Measurements from ENCODE around the gene PAK5.

PAK5 gene

DNA sequence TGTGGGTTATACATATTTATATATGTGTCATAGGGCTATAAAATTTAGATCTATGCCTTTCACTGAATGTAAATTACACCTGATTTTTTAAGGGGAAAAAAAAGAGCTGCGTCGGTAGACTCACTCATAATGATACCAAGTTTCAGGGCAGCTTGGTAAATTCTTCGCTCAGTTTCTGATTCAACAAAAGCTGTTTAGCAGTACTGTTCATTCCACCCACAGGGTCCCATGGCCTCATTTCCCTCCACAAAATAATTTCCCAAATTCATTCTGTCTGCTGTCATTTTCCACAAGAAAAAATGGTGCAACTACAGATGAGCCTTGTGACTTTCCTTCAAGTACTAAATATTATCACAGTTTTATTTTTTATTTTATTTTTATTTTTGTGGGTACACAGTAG, 63.7 kb downstream of the PAK5 start:
- Histone ChIP-seq H3K9me3 (replicated peaks; ENCODE audit: insufficient read depth, low read length) (no peaks in the 10 kb centered on the region), H3K9me2 (replicated peaks; ENCODE audit: insufficient read depth, low read length) (no peaks in the 10 kb centered on the region), H3K4me2 (ENCODE audit: low read depth, low read length) (no peak overlapping the region), H4K20me1 (ENCODE audit: insufficient read depth, low read length) (no peaks in the 10 kb centered on the region), H3K4me3 (ENCODE audit: low read length) (no peak overlapping the region), H3K27ac (ENCODE audit: low read length) (no peak overlapping the region), H2AFZ (ENCODE audit: low read length) (no peak overlapping the region), H3F3A (ENCODE audit: insufficient read depth, low read length) (no peaks in the 10 kb centered on the region), H3K9ac (ENCODE audit: low read length) (no peak overlapping the region), H3K79me2 (ENCODE audit: low read length) (no peaks in the 10 kb centered on the region), H3K36me3 (replicated peaks; ENCODE audit: insufficient read depth, low read length) (no peaks in the 10 kb centered on the region), H3K4me1 (ENCODE audit: low read length) (no peaks in the 10 kb centered on the region), H3K27me3 (replicated peaks; ENCODE audit: insufficient read depth, low read length) (no peaks in the 10 kb centered on the region)
- TF ChIP-seq, protein P1, sequence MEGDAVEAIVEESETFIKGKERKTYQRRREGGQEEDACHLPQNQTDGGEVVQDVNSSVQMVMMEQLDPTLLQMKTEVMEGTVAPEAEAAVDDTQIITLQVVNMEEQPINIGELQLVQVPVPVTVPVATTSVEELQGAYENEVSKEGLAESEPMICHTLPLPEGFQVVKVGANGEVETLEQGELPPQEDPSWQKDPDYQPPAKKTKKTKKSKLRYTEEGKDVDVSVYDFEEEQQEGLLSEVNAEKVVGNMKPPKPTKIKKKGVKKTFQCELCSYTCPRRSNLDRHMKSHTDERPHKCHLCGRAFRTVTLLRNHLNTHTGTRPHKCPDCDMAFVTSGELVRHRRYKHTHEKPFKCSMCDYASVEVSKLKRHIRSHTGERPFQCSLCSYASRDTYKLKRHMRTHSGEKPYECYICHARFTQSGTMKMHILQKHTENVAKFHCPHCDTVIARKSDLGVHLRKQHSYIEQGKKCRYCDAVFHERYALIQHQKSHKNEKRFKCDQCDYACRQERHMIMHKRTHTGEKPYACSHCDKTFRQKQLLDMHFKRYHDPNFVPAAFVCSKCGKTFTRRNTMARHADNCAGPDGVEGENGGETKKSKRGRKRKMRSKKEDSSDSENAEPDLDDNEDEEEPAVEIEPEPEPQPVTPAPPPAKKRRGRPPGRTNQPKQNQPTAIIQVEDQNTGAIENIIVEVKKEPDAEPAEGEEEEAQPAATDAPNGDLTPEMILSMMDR (IDR thresholded peaks at IDR 0.05; ENCODE audit: low read length): no peak
- no peak for TF ChIP-seq EZH2phosphoT487 (IDR thresholded peaks at IDR 0.05; ENCODE audit: low read length)
- TF ChIP-seq EZH2 (optimal IDR thresholded peaks at IDR 0.05; ENCODE audit: low read depth, low read length): no peak
- no peak for DNase-seq

GRCh38 chr20:9769954-9770353, 68.9 kb downstream of the PAK5 start:
- DNase-seq: no peak
- TF ChIP-seq EZH2 (optimal IDR thresholded peaks at IDR 0.05; ENCODE audit: low read depth, low read length) (no peak), EZH2phosphoT487 (IDR thresholded peaks at IDR 0.05; ENCODE audit: low read length) (no peak)
- TF ChIP-seq, protein P1 (IDR thresholded peaks at IDR 0.05; ENCODE audit: low read length): no peak
- no peaks in the 10 kb centered on the region for H3K9me3 ChIP-seq (replicated peaks; ENCODE audit: insufficient read depth, low read length)
- no peak overlapping the region for H3K4me3 ChIP-seq (ENCODE audit: low read length)
- no peak overlapping the region for H3K9ac ChIP-seq (ENCODE audit: low read length)
- no peaks in the 10 kb centered on the region for H3K79me2 ChIP-seq (ENCODE audit: low read length)
- H3K9me2 ChIP-seq (replicated peaks; ENCODE audit: insufficient read depth, low read length): no peaks in the 10 kb centered on the region
- no peaks in the 10 kb centered on the region for H3K36me3 ChIP-seq (replicated peaks; ENCODE audit: insufficient read depth, low read length)
- H3K27ac ChIP-seq (ENCODE audit: low read length): no peak overlapping the region
- no peak overlapping the region for H3K4me2 ChIP-seq (ENCODE audit: low read depth, low read length)
- no peak overlapping the region for H2AFZ ChIP-seq (ENCODE audit: low read length)
- no peaks in the 10 kb centered on the region for H3K4me1 ChIP-seq (ENCODE audit: low read length)
- no peaks in the 10 kb centered on the region for H4K20me1 ChIP-seq (ENCODE audit: insufficient read depth, low read length)
- H3F3A ChIP-seq (ENCODE audit: insufficient read depth, low read length): no peaks in the 10 kb centered on the region
- no peaks in the 10 kb centered on the region for H3K27me3 ChIP-seq (replicated peaks; ENCODE audit: insufficient read depth, low read length)

- no peak for DNase-seq
- no peaks in the 10 kb centered on the region for H3K79me2 ChIP-seq (ENCODE audit: low read length)
- no peak overlapping the region for H3K27ac ChIP-seq (ENCODE audit: low read length)
- no peak overlapping the region for H3K9ac ChIP-seq (ENCODE audit: low read length)
- H3F3A ChIP-seq (ENCODE audit: insufficient read depth, low read length): no peaks in the 10 kb centered on the region
- H3K9me2 ChIP-seq (replicated peaks; ENCODE audit: insufficient read depth, low read length): no peaks in the 10 kb centered on the region
- no peaks in the 10 kb centered on the region for H3K27me3 ChIP-seq (replicated peaks; ENCODE audit: insufficient read depth, low read length)
- TF ChIP-seq, protein P1 (IDR thresholded peaks at IDR 0.05; ENCODE audit: low read length): no peak
- no peak for TF ChIP-seq EZH2phosphoT487 (IDR thresholded peaks at IDR 0.05; ENCODE audit: low read length)
- no peak for TF ChIP-seq EZH2 (optimal IDR thresholded peaks at IDR 0.05; ENCODE audit: low read depth, low read length)
- H3K4me3 ChIP-seq (ENCODE audit: low read length): no peak overlapping the region
- H4K20me1 ChIP-seq (ENCODE audit: insufficient read depth, low read length): no peaks in the 10 kb centered on the region
- H3K4me2 ChIP-seq (ENCODE audit: low read depth, low read length): no peak overlapping the region
- no peak overlapping the region for H2AFZ ChIP-seq (ENCODE audit: low read length)
- no peaks in the 10 kb centered on the region for H3K9me3 ChIP-seq (replicated peaks; ENCODE audit: insufficient read depth, low read length)
- H3K36me3 ChIP-seq (replicated peaks; ENCODE audit: insufficient read depth, low read length): no peaks in the 10 kb centered on the region
- no peaks in the 10 kb centered on the region for H3K4me1 ChIP-seq (ENCODE audit: low read length)
Measured at GRCh38 chr20:9761476-9761875, 77.4 kb downstream of the PAK5 start.
